Measurements from ENCODE around the gene GPR15. TPM values are rescaled to one million over a fixed set of nuclear protein-coding genes. Genes with fewer than 3 reads are reported as not detected.

The GPR15 gene
- total RNA-seq, 1 donor from 2014 or later: not detected

- Mint-ChIP-seq H3K9me3 (no peaks in the 10 kb centered on the region), H3K36me3 (no peaks in the 10 kb centered on the region), H3K27ac (no peak overlapping the region), H3K4me1 (no peaks in the 10 kb centered on the region), H3K4me3 (no peak overlapping the region), H3K27me3 (ENCODE audit: low read depth) (peaks cover 6% of the 10 kb centered on the region)
- TF ChIP-seq CTCF (IDR thresholded peaks at IDR 0.05; ENCODE audit: unreplicated experiment): no peak
- no peak for DNase-seq (ENCODE audit: low spot score in 2 of 2, unreplicated experiment in 2 of 2)
Measured at GRCh38 chr3:98563661-98564281, 32.0 kb downstream of the GPR15 start.

- no peaks in the 10 kb centered on the region for H3K36me3 Mint-ChIP-seq
- no peak for DNase-seq (ENCODE audit: low spot score in 2 of 2, unreplicated experiment in 2 of 2)
- no peak for TF ChIP-seq CTCF (IDR thresholded peaks at IDR 0.05; ENCODE audit: unreplicated experiment)
- H3K9me3 Mint-ChIP-seq: no peaks in the 10 kb centered on the region
- no peak overlapping the region for H3K4me3 Mint-ChIP-seq
- H3K4me1 Mint-ChIP-seq: no peaks in the 10 kb centered on the region
- H3K27ac Mint-ChIP-seq: no peak overlapping the region
- peaks cover 1% of the 10 kb centered on the region for H3K27me3 Mint-ChIP-seq (ENCODE audit: low read depth)
Measured at GRCh38 chr3:98564282-98565005, 32.7 kb downstream of the GPR15 start.

- no peak overlapping the region for H3K27ac Mint-ChIP-seq
- H3K27me3 Mint-ChIP-seq (ENCODE audit: low read depth): peaks cover 1% of the 10 kb centered on the region
- DNase-seq (ENCODE audit: low spot score in 2 of 2, unreplicated experiment in 2 of 2): no peak
- H3K9me3 Mint-ChIP-seq: no peaks in the 10 kb centered on the region
- H3K4me1 Mint-ChIP-seq: no peaks in the 10 kb centered on the region
- no peaks in the 10 kb centered on the region for H3K36me3 Mint-ChIP-seq
- no peak for TF ChIP-seq CTCF (IDR thresholded peaks at IDR 0.05; ENCODE audit: unreplicated experiment)
- H3K4me3 Mint-ChIP-seq: no peak overlapping the region
Measured at GRCh38 chr3:98565237-98565643, 33.5 kb downstream of the GPR15 start.

GRCh38 chr3:98565843-98566242, 34.1 kb downstream of the GPR15 start:
- H3K4me3 Mint-ChIP-seq: no peak overlapping the region
- TF ChIP-seq CTCF (IDR thresholded peaks at IDR 0.05; ENCODE audit: unreplicated experiment): no peak
- H3K27me3 Mint-ChIP-seq (ENCODE audit: low read depth): peaks cover 1% of the 10 kb centered on the region
- DNase-seq (ENCODE audit: low spot score in 2 of 2, unreplicated experiment in 2 of 2): no peak
- no peak overlapping the region for H3K27ac Mint-ChIP-seq
- H3K9me3 Mint-ChIP-seq: no peaks in the 10 kb centered on the region
- no peaks in the 10 kb centered on the region for H3K4me1 Mint-ChIP-seq
- no peaks in the 10 kb centered on the region for H3K36me3 Mint-ChIP-seq

GRCh38 chr3:98567666-98568270, 36.0 kb downstream of the GPR15 start:
- H3K27me3 Mint-ChIP-seq (ENCODE audit: low read depth): peaks cover 1% of the 10 kb centered on the region
- DNase-seq (ENCODE audit: low spot score in 2 of 2, unreplicated experiment in 2 of 2): no peak
- H3K27ac Mint-ChIP-seq: no peak overlapping the region
- no peaks in the 10 kb centered on the region for H3K4me1 Mint-ChIP-seq
- no peak overlapping the region for H3K4me3 Mint-ChIP-seq
- H3K36me3 Mint-ChIP-seq: no peaks in the 10 kb centered on the region
- no peaks in the 10 kb centered on the region for H3K9me3 Mint-ChIP-seq
- TF ChIP-seq CTCF (IDR thresholded peaks at IDR 0.05; ENCODE audit: unreplicated experiment): no peak

Measured in mesothelial cell of epicardium (in vitro differentiated cells).